A549 (cell line): Measurements from ENCODE around the gene EVI5L.

Experiments
- BHLHE40 ChIP-seq: IDR thresholded peaks from 2 replicates; pipeline ENCODE4 v1.6.1; 2012; ENCODE audit warnings: low read depth, low read length, inconsistent platforms
- EHMT2 ChIP-seq: fragments of 200-600 bp; sonication (generic); IDR thresholded peaks from 2 replicates; pipeline ENCODE4 v1.6.1; 2016; ENCODE audit warnings: antibody characterized with exemption, low read depth, mild to moderate bottlenecking, moderate library complexity
- KDM5A ChIP-seq: fragments of 200-600 bp; sonication (generic); IDR thresholded peaks from 2 replicates; pipeline ENCODE4 v1.6.1; 2016; ENCODE audit warnings: antibody characterized with exemption, mild to moderate bottlenecking
- POLR2A ChIP-seq: IDR thresholded peaks from 2 replicates; pipeline ENCODE4 v1.6.1; 2012; ENCODE audit warnings: mild to moderate bottlenecking, low read length
- TF ChIP-seq, protein P1 (sequence below): fragments of >200 bp; sonication (Bioruptor Twin); formaldehyde crosslinking; IDR thresholded peaks from 3 replicates; pipeline ENCODE4 v1.5.1; 2016

DNA sequence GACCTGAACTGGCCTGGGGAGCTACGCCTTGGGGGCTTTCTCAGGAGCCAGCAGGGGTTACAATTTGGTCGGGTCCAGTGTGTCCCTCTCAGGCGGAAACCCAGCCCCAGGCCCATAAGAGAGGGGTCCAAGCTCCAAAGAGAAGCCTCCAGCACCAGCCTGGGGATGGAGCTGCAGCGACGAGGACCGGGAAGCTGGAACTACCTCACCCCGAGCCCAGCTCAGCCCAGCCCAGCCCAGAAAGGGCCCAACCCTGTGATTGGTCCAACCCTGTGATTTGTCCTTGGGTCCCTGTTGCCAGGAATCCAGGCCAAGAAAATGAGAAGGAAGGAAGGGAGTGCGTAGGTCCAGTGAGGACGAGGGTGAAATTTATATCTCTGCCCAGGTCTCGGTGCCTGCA is 42.9 kb upstream of the EVI5L start:
- TF ChIP-seq POLR2A (no peak), KDM5A (no peak), EHMT2 (no peak), BHLHE40 (no peak)
- TF ChIP-seq, protein P1, sequence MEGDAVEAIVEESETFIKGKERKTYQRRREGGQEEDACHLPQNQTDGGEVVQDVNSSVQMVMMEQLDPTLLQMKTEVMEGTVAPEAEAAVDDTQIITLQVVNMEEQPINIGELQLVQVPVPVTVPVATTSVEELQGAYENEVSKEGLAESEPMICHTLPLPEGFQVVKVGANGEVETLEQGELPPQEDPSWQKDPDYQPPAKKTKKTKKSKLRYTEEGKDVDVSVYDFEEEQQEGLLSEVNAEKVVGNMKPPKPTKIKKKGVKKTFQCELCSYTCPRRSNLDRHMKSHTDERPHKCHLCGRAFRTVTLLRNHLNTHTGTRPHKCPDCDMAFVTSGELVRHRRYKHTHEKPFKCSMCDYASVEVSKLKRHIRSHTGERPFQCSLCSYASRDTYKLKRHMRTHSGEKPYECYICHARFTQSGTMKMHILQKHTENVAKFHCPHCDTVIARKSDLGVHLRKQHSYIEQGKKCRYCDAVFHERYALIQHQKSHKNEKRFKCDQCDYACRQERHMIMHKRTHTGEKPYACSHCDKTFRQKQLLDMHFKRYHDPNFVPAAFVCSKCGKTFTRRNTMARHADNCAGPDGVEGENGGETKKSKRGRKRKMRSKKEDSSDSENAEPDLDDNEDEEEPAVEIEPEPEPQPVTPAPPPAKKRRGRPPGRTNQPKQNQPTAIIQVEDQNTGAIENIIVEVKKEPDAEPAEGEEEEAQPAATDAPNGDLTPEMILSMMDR = no peak
